Neural cell (in vitro differentiated cells): ENCODE data around the gene STAT5B.
A peak's percentile ranks its signal among the peaks of the same experiment; 100 is the strongest.

Source experiments
- CTCF ChIP-seq: fragments of 450-650 bp; IDR thresholded peaks from 2 replicates; pipeline ENCODE4 v1.5.1; 2014; ENCODE audit warnings: antibody characterized with exemption, mild to moderate bottlenecking, moderate library complexity; ENCODE audit not compliant: poor library complexity, severe bottlenecking
- RAD21 ChIP-seq: fragments of 450-650 bp; conservative IDR thresholded peaks from 2 replicates; pipeline ENCODE4 v1.6.1; 2014; ENCODE audit warnings: antibody characterized with exemption, mild to moderate bottlenecking, moderate library complexity

DNA sequence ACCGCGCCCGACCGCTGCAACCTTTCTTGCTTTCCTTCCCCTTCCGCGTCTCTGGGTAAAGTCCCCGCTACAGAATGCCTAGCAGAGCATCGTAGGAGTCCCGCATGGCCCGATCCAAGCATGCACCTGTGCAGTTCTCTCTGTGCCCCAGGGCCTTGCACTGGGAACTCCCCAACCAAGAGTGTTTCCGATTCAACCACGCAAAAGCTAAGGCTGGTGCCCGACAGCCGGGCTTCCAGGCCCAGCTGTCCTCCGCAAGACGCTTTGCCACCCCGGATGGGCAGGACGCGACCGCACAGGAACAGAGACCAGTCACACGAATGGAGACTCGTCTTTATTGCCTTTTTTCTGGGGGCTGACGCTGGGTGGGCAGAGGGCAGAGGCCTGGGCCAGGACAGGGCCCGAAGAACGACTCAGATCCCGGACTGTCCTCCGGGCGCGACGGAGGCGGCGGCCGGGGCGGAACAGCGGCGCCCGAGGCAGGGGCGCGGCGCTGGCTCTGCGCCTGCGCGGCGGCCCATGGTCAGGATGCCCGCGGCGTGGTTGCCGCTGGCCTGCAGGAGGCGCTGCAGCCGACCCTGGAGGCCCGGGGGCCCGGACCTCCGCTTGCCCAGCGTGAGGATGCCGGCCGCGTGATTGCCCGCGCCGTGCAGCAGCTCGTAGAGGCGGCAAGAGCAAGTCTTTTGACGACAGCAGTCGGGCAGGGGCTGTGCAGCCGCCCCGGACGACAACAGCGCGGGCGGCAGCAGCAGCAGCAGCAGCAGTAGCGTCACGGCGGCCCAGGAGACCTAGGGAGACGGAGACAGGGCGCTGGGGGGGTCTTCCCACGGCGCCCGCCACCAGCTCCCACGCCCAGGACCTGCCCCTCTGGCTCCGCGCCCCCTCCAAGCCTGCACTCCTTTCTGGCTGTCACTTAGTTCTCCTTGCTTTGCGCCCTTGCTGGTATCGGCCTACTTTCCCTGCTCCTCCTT lies 92.2 kb downstream of the STAT5B start:
- TF ChIP-seq CTCF, result peak; percentile 92
- TF ChIP-seq RAD21, result peak; percentile 40
